Measurements from ENCODE around the gene PPIB. TPM values are rescaled to one million over a fixed set of nuclear protein-coding genes. Genes with fewer than 3 reads are reported as not detected.

Gene PPIB
- total RNA-seq, result 100 to 1,000 TPM; 256 to 257 TPM
- long read RNA-seq, transcript PPIB-201 (5 exons, 1,081 nt), result major isoform, 50 of 55 reads
- long read RNA-seq, partial matches to known transcripts, result 3 of 55 reads
- long read RNA-seq, other reads (novel, unspliced or antisense), result 1 of 55 reads

- ATAC-seq (peak; percentile 94 to 96), DNase-seq (peak; percentile 99)
- intact Hi-C loops (cut with DNase I), result no loop called here
Observed at GRCh38 chr15:64162869-64163658, at the start of gene PPIB. Gene PPIB (minus strand): TSS chr15:64163022. CDS start chr15:64162986, 36 bp downstream.

- intact Hi-C loops (cut with DNase I), result loop anchor here in 1 of 2 donors (10.0 kb wide), 1 partner anchor 143 kb away; the partner anchor contains the start of gene CSNK1G1
- ATAC-seq, result no peak
- DNase-seq, result no peak
Observed at GRCh38 chr15:64211696-64212095, 48.9 kb upstream of the PPIB start.

GRCh38 chr15:64210371-64210770 lies 47.5 kb upstream of the PPIB start:
- intact Hi-C loops (cut with DNase I), result loop anchor here in 1 of 2 donors (10.0 kb wide), 1 partner anchor 144 kb away; the partner anchor contains the start of gene CSNK1G1
- no peak for DNase-seq
- no peak for ATAC-seq

GRCh38 chr15:64209680-64210334 lies 47.0 kb upstream of the PPIB start:
- no peak for DNase-seq
- intact Hi-C loops (cut with DNase I), result loop anchor here (10.0 kb wide), 2 partner anchors 145 to 175 kb away; partner anchors contain the start of genes CSNK1G1 (in 2 of the 2), PCLAF (in 1 of the 2) and TRIP4 (in 1 of the 2)
- ATAC-seq, result no peak

- intact Hi-C loops (cut with DNase I), result loop anchor here (10.0 kb wide), 2 partner anchors 150 to 180 kb away; partner anchors contain the start of genes CSNK1G1 (in 1 of the 2), PCLAF (in 1 of the 2) and TRIP4 (in 1 of the 2)
- DNase-seq, result no peak
- ATAC-seq, result no peak
Observed at GRCh38 chr15:64205202-64205601, 42.4 kb upstream of the PPIB start.

GRCh38 chr15:64197425-64197824 lies 34.6 kb upstream of the PPIB start:
- DNase-seq (no peak), ATAC-seq (peak; percentile 47 to 63)
- intact Hi-C loops (cut with DNase I), result no loop called here

- DNase-seq, result no peak
- peak in 1 of 2 donors; percentile 58 for ATAC-seq
- intact Hi-C loops (cut with DNase I), result no loop called here
Observed at GRCh38 chr15:64193971-64194370, 31.1 kb upstream of the PPIB start.

GRCh38 chr15:64191971-64192830 lies 29.4 kb upstream of the PPIB start:
- ATAC-seq (no peak), DNase-seq (no peak)
- intact Hi-C loops (cut with DNase I), result no loop called here

GRCh38 chr15:64187396-64188191 lies 24.8 kb upstream of the PPIB start:
- intact Hi-C loops (cut with DNase I), result no loop called here
- DNase-seq (no peak), ATAC-seq (no peak)

- ATAC-seq, result no peak
- intact Hi-C loops (cut with DNase I), result no loop called here
Observed at GRCh38 chr15:64185146-64185911, 22.5 kb upstream of the PPIB start.

GRCh38 chr15:64182859-64183370 lies 20.1 kb upstream of the PPIB start:
- ATAC-seq (no peak), DNase-seq (no peak)
- intact Hi-C loops (cut with DNase I), result no loop called here

More at GRCh38 chr15:64185146-64185911, 22.5 kb upstream of the PPIB start:
- no peak for DNase-seq

GRCh38 chr15:64180235-64180824 lies 17.5 kb upstream of the PPIB start:
- DNase-seq, result no peak
- intact Hi-C loops (cut with DNase I), result no loop called here
- ATAC-seq, result no peak

- DNase-seq, result no peak
- intact Hi-C loops (cut with DNase I), result no loop called here
- ATAC-seq, result no peak
Observed at GRCh38 chr15:64166102-64166890, 3.5 kb upstream of the PPIB start.

- no peak for ATAC-seq
- no peak for DNase-seq
- intact Hi-C loops (cut with DNase I), result no loop called here
Observed at GRCh38 chr15:64164436-64164835, 1.6 kb upstream of the PPIB start.

GRCh38 chr15:64163659-64164362 lies 989 bp upstream of the PPIB start:
- ATAC-seq (peak; percentile 8 to 11), DNase-seq (no peak)
- intact Hi-C loops (cut with DNase I), result no loop called here
